GM21528 (cell line): ENCODE data around the gene MAPK4.

ENCODE experiments used
- ATAC-seq: cut with Tn5 transposase; IDR thresholded peaks from one replicate; pipeline ENCODE4 v1.9.1; 2021; ENCODE audit warnings: mild to moderate bottlenecking, moderate library complexity; ENCODE audit not compliant: unreplicated experiment, low FRiP score

Gene MAPK4

GRCh38 chr18:50622320-50622719, 62.4 kb downstream of the MAPK4 start:
- no peak for ATAC-seq

DNA sequence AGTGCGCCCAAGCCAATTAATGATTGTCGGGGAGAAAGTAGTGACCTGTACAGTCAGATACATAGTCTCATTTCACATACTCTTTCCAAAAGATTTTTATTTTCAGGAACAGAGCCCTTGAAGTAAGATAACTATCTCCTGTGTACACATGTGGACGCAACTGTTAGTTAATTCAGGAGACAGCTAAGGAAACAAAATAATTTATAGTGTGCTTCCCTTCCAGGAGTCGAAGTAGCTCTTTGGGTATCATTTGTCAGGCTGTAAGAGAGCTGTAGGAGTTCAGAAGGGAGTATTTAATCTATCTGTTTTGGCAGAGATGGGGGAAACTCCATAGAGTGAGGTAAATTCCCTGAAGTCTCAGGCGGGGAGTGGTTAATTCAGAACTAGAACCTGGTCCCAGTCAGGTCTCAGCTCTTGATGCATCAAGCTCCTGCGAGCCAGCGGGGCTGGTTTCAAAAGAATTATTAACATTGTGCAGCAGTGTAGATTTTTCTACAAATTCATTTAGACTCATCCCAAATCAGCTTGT, 63.0 kb downstream of the MAPK4 start:
- no peak for ATAC-seq

- no peak for ATAC-seq
Observed at GRCh38 chr18:50623694-50624352, 63.9 kb downstream of the MAPK4 start.

GRCh38 chr18:50624981-50625380, 65.1 kb downstream of the MAPK4 start:
- no peak for ATAC-seq

DNA sequence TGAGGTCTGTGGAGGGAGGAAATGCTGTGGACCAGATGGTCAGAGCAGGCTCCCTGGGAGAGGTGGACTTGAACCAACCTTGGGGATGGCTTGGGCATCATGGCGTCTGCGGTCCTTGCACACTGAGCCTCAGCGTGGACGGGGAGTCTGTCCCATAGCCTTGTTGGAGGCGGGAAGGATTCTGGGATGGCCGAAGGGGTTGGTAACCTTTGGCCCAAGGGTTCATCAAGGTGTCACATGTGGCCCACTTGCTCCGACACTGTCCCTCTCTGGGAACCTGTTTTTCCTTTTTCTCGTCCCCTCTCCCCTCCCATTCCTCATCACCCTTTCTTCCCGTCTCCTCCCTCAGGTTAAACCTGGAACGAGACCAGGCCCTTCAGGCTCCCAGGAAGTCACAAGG, 66.4 kb downstream of the MAPK4 start:
- ATAC-seq = no peak

GRCh38 chr18:50627594-50628532, 68.0 kb downstream of the MAPK4 start:
- no peak for ATAC-seq

- no peak for ATAC-seq
Observed at GRCh38 chr18:50628533-50628905, 68.6 kb downstream of the MAPK4 start.

DNA sequence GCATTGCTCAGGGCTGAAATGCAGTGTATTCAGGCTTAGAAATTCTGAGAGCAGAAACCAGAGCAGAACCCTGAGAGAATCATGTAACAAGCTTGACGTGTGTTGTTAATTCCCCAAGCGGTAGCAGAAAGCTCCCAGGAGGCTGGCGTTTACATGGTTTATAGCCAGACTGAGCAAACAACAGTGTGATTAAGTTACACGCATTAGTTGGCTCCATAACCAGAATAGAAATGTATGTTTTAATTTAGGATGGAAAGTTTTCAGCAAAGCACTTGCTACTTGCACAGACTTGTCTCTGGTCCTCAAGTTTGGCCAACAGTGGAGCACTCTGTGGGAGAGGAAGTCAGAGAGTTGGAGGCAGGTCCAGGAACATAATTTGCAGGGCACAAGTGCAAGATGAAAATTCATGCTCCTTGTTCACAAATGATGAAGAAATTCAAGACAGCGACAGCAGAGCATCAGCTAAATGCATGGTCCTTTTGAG, 69.3 kb downstream of the MAPK4 start:
- ATAC-seq = no peak

- no peak for ATAC-seq
Observed at GRCh38 chr18:50630895-50631294, 71.0 kb downstream of the MAPK4 start.

GRCh38 chr18:50632895-50633515, 73.1 kb downstream of the MAPK4 start:
- ATAC-seq = no peak

GRCh38 chr18:50633992-50634391, 74.1 kb downstream of the MAPK4 start:
- no peak for ATAC-seq

- no peak for ATAC-seq
Observed at GRCh38 chr18:50636366-50637057, 76.6 kb downstream of the MAPK4 start.

DNA sequence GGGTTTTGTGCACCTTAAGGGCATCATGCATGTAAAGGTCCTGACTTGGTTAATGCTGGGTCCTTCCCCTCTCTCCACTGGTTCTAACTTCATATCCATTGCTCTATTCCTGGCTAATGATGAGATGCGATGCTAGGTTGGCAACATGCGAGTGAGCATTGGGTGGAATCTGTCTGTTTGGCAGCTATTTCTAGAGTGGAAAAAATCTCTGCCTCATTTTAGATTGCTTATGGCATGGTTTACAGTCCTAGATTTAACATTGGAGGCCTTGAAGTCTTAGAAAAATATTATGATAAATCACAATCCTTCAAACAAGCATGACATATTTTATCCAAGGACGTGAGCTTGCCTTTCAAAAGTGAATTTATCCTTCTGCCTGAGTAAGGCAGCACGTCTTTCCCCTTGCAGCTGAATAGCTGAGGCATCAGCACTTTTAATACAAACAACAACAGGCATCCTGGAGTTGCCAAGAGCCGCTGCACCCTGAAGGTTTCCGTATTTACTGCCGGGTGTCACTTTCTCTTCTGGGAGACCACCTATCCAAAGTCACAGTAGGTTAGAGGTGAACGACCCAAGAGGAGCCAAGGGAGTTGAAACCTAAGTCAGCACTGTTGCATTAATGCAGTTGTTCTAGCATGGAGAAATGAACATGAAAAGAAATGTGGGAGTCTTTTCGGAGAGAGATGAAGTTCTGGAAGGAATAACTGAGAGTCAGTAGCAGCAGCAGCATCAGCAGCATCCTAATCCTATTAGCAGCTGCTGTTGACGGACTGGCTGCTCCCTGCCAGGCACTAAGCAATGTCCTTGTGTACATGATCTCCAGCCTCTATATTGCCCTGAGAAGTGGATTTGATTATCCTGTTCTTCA, 78.4 kb downstream of the MAPK4 start:
- ATAC-seq = no peak

- no peak for ATAC-seq
Observed at GRCh38 chr18:50638884-50639420, 79.1 kb downstream of the MAPK4 start.

DNA sequence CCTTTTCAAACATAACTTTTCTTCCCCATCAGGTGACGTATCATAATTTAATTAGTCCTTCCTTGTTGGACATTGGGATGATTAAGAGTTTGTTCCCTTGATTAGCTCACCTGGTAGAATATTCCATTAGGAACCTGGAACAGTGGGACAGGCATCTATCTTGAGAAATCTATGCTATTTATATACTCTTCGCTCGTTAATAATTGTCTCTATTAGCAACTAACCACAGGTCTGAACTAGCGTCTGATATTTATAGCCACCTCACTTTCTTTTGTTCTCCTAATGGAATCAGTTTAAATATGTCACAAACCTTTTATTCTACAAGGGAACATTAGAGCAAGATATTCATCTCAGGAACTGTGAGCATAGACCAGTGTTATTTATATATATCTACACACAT, 79.8 kb downstream of the MAPK4 start:
- no peak for ATAC-seq

DNA sequence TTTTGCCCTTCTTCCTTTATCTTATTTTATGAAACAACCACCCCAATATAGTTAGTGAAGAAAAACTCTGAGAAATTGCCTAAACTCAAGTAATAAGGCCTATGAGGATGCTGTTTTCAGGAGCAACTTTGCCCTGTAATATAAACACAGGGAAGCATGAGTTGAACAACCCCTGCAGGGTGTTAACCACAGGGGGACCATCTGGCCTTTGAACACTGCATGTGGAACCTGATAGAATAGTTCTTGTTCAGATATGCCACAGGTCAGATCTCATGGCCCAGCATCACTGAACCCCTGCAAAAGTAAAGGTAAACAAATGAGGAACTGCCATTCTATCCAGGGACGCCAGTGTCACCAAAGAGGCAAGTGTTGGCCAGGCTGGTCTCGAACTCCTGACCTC, 82.6 kb downstream of the MAPK4 start:
- ATAC-seq = no peak

DNA sequence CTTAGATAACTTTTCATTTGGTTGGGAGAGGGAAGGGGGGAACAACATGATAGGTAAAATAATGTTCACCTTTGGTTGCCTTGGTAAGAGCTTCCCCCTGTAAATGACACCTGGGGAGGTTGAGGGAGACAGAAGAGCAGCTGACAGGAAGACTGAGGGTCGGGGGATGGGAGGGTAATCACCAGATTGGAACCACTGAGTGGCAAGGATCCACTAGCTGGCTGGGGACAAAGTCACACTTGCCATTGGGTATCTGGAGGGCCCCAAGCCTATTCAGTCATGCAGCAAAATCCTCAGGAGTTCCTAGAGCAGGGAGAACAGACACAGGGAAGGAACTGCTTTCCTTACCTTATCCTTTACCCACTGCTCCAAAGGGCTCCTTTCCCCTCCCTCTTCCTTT, 84.3 kb downstream of the MAPK4 start:
- ATAC-seq = no peak

DNA sequence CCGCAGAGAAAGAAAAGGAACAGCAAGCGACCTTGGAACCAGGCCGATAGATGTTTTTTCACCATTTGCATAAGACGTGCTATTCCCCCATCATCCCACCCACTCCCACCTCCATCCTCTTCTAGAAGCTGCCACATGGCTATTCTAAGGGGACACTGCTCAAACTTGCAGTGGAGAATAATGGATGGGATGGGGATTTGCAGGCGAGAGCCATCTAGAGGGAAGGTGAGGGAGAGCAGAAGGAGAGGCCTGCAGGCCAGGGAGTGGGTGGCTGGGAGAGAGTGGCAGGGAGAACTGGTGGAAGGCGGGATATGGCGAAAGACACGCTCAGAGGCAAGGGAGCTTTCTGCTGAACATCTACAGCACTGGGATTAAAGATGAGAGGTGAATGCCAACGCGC, 84.9 kb downstream of the MAPK4 start:
- no peak for ATAC-seq

- no peak for ATAC-seq
Observed at GRCh38 chr18:50647237-50647636, 87.3 kb downstream of the MAPK4 start.
